ENCODE measurements around the gene PREX1. TPM values are rescaled to one million over a fixed set of nuclear protein-coding genes. Genes with fewer than 3 reads are reported as not detected.

The PREX1 gene
- total RNA-seq, 2 donors from 2014 or later = 7.4 to 37.9 TPM

DNA sequence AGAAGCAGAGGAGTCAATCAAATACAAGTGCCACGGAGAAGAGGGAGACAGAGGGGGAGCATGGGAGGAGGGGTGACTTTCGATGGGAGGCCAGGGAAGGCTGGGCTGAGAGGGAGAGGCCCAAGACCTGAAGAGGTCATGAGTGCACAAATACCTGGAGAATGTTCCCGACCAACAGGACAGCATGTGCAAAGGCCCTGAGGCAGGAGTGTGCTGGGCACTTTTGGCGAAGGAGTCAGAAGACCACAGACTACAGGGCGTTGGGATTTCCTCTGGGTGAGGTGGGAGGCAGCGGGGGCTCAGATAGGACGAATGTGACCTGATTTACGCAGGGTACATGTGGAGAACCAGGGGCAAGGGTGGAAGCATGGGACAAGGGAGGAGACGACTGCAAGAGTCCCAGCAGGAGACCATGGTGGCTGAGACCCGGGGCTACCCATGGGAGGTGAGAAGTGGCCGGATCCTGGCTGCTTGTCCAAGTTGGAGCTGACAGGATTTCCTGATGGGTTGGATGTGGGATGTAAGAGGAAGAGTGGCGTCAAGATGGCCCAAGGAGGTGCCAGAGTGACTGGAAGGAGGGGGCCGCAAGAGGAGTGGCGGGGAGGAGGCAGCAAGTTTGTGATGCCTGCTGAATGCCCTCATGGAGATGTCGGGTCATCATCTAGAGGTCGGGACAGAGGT lies 23.4 kb downstream of the PREX1 start:
- intact Hi-C loops (cut with DNase I) = no loop called here
- Histone ChIP-seq H3K9me3 (no peaks in the 10 kb centered on the region), H3K4me1 (replicated peaks) (no peaks in the 10 kb centered on the region), H3K27me3 (replicated peaks; ENCODE audit: insufficient read depth) (no peaks in the 10 kb centered on the region), H3K4me3 (no peak overlapping the region), H3K36me3 (no peaks in the 10 kb centered on the region), H3K27ac (no peak overlapping the region)
- 94% methylated on average over 16 of the region's 16 CpGs for whole genome bisulfite sequencing
- no peak for DNase-seq (ENCODE audit: low spot score)
- no peak for TF ChIP-seq POLR2AphosphoS5 (IDR thresholded peaks at IDR 0.05)
- TF ChIP-seq, protein P1, sequence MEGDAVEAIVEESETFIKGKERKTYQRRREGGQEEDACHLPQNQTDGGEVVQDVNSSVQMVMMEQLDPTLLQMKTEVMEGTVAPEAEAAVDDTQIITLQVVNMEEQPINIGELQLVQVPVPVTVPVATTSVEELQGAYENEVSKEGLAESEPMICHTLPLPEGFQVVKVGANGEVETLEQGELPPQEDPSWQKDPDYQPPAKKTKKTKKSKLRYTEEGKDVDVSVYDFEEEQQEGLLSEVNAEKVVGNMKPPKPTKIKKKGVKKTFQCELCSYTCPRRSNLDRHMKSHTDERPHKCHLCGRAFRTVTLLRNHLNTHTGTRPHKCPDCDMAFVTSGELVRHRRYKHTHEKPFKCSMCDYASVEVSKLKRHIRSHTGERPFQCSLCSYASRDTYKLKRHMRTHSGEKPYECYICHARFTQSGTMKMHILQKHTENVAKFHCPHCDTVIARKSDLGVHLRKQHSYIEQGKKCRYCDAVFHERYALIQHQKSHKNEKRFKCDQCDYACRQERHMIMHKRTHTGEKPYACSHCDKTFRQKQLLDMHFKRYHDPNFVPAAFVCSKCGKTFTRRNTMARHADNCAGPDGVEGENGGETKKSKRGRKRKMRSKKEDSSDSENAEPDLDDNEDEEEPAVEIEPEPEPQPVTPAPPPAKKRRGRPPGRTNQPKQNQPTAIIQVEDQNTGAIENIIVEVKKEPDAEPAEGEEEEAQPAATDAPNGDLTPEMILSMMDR (IDR thresholded peaks at IDR 0.05) = no peak
- TF ChIP-seq POLR2A (IDR thresholded peaks at IDR 0.05) = no peak

DNA sequence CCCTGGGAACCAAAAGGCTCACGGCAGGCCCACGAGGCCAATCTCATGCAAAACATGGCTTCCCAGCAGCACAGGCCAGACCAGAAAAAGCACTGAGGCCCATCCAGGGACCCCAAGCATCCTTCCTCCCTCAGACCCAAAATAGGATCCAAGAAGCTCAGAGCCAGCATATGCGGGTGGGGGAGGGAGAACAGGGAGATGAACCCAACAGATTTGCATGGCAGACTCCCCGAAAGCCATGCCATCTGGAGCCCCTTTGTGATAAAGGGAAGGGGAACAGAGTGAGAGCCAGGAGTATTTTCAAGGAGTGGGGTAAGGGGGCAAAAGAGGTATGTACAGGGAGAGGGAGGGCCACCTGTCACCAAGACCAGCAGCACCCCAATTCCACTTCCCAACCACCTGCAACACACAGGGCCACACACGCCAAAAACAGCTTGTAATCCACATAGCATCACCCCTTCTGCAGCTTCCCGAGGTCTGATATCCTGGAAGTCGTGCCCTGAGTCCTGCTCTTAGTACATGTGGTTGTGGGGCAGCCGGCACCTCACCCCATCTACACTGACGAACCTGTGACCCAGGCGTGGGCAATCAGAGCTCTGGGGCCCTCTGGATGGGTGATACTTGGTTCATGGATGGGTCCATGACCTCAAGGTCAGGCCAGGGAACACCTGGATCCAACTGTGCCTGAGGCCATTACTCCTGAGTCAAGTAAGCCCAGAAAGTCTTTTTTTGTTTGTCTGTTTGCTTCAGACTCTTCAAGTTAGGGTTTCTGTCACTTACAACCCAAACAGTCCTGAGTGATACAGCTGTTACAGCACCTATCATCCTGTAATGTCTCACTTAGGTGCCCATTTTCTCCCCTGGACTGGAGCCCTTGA lies 24.4 kb downstream of the PREX1 start:
- Histone ChIP-seq H3K27ac (no peak overlapping the region), H3K4me1 (replicated peaks) (no peaks in the 10 kb centered on the region), H3K27me3 (replicated peaks; ENCODE audit: insufficient read depth) (no peaks in the 10 kb centered on the region), H3K4me3 (no peak overlapping the region), H3K36me3 (no peaks in the 10 kb centered on the region), H3K9me3 (no peaks in the 10 kb centered on the region)
- intact Hi-C loops (cut with DNase I) = no loop called here
- TF ChIP-seq POLR2A (IDR thresholded peaks at IDR 0.05) (no peak), POLR2AphosphoS5 (IDR thresholded peaks at IDR 0.05) (no peak)
- TF ChIP-seq, protein P1 (IDR thresholded peaks at IDR 0.05) = no peak
- 94% methylated on average over 10 of the region's 10 CpGs for WGBS
- DNase-seq (ENCODE audit: low spot score) = no peak

GRCh38 chr20:48802647-48803046 lies 25.2 kb downstream of the PREX1 start:
- WGBS = 96% methylated on average over 7 of the region's 7 CpGs
- TF ChIP-seq POLR2A (IDR thresholded peaks at IDR 0.05) = no peak
- TF ChIP-seq POLR2AphosphoS5 (IDR thresholded peaks at IDR 0.05) = no peak
- TF ChIP-seq, protein P1 (IDR thresholded peaks at IDR 0.05) = no peak
- H3K27me3 ChIP-seq (replicated peaks; ENCODE audit: insufficient read depth) = no peaks in the 10 kb centered on the region
- H3K27ac ChIP-seq = no peak overlapping the region
- H3K4me3 ChIP-seq = no peak overlapping the region
- no peaks in the 10 kb centered on the region for H3K9me3 ChIP-seq
- H3K36me3 ChIP-seq = no peaks in the 10 kb centered on the region
- H3K4me1 ChIP-seq (replicated peaks) = no peaks in the 10 kb centered on the region
- intact Hi-C loops (cut with DNase I) = no loop called here
- no peak for DNase-seq (ENCODE audit: low spot score)

DNA sequence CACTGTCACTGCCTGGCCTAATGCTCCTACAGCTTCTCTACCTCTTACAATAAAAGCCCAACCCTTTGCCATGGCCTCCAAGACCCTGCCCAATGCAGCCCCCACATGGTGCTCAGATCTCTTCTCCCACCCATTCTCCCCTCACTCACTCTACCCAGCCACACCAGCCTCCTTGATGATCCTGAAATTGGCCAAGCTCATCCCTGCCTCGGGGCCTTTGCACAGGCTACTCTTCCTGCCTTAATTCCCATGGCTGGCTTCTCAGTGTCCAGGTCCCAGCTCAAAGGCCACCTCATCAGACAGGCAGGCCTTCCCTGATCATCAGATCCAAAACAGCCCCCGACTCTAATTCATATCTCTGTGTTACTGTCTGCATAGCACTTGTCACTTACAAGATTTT lies 25.6 kb downstream of the PREX1 start:
- WGBS = 89% methylated on average over 1 of the region's 2 CpGs

More for the DNA sequence above, 25.6 kb downstream of the PREX1 start:
- H3K36me3 ChIP-seq = no peaks in the 10 kb centered on the region
- no peaks in the 10 kb centered on the region for H3K4me1 ChIP-seq (replicated peaks)
- TF ChIP-seq POLR2A (IDR thresholded peaks at IDR 0.05) (no peak), POLR2AphosphoS5 (IDR thresholded peaks at IDR 0.05) (no peak)
- TF ChIP-seq, protein P1 (IDR thresholded peaks at IDR 0.05) = no peak
- no peak for DNase-seq (ENCODE audit: low spot score)
- no peaks in the 10 kb centered on the region for H3K9me3 ChIP-seq
- no peak overlapping the region for H3K27ac ChIP-seq
- intact Hi-C loops (cut with DNase I) = no loop called here
- H3K4me3 ChIP-seq = no peak overlapping the region
- H3K27me3 ChIP-seq (replicated peaks; ENCODE audit: insufficient read depth) = no peaks in the 10 kb centered on the region

All from prostate gland (tissue), 2 donors.